NOMO-1 (cell line): ENCODE data around the gene GLB1L3.
A peak's percentile ranks its signal among the peaks of the same experiment; 100 is the strongest.

Experiments
- DNase-seq, 2 experiments: peaks; one replicate each; lab custom pipeline; 2025; ENCODE audit not compliant: unreplicated experiment in 2 of 2; lab: John Stamatoyannopoulos, UW

GLB1L3 gene

DNA sequence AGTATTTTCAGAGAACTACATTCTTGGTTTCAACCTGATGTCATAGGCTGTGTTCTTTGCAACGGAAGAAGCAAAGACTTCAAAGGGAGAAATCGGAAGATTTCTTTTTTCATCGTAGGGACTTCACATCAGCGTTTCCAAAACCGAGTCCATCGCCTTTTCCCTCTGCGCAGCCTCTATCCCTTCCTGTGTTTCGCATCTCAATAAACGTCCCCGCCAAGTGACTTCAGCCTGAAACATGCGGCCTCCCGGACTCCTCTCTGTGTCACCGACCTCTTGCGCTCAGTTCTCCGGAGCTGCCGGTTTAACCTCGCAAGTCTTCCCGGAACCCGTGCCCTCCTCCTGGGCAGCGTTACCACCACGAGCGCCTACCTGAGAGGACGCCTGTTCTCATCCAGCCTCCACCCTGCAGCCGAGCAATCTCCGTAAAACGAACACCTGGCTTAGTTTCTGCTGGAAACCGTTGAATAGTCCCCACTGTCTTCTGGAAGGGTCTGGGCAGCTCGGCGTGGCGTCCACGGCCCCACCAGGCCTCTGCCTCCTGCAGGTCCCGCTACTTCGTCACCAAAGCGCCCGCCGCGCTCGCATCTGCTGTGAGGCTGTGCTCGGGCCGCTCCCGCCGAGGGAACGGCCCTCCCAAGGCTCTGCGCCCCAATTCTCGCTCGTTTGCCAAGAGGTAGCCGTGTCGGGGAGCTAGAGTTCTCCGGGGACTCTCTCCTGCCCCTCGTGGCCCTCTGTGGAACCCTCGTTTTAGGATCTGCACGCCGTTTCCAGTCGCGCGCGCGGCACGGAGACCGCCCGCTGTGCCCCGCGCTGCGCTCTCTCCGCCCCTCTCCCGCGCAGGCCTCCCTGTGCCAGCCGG, at the start of gene GLB1L3:
TSS of gene GLB1L3 (plus strand) at position 846 of the 862 bp plus-strand sequence. CDS start 362 bp downstream, outside the sequence.
- DNase-seq = peak in 1 of 2 experiments; percentile 45

DNA sequence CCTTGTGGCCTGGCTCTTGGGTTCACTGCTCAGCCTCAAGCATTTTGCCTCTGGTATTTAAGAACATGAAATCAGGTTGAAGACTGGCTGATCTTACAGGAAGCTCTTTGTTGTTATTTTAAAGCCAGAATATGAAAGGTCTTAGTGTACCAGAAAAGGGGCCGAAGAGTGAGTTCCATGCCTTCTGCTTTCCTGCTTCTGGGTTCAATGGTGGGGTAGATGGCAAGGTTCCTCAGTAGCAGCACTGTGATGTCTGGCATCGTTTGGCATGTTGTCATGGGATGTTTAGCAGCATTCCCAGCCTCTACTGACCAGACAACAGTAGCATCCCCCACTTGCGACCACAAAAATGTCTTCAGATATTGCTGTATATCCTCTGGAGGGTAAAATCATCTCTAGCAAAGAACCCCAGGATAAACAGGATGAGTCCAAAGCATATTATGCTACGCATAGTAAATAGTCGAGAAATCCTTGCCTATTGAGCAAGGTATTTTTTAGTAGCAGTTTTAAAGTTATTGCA, 49.3 kb upstream of the GLB1L3 start:
- DNase-seq = no peak

- DNase-seq = no peak
Observed at GRCh38 chr11:134228625-134229024, 47.6 kb upstream of the GLB1L3 start.

- no peak for DNase-seq
Observed at GRCh38 chr11:134229126-134229790, 46.9 kb upstream of the GLB1L3 start.

DNA sequence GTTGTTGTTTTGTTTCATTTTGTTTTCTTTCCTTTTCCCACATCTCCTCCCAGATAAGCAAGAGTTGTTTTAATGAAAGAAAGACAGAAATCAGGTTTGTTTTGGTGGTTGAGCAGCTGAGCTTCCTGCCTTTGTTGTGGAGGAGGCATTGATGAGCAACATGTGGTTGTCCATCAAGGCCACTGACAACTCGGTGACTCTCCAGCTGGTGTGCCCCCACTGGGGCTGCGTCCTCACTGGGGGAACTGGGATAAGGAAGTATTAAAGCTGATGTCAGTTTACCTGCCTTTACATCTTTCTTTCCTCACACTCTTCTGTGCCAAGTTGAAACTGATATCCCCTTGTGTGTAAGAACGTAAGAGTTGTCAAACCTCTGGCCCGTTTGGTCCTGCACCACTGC, 45.8 kb upstream of the GLB1L3 start:
- DNase-seq = no peak

GRCh38 chr11:134231958-134232659, 44.1 kb upstream of the GLB1L3 start:
- peak in 1 of 2 experiments; percentile 61 for DNase-seq

DNA sequence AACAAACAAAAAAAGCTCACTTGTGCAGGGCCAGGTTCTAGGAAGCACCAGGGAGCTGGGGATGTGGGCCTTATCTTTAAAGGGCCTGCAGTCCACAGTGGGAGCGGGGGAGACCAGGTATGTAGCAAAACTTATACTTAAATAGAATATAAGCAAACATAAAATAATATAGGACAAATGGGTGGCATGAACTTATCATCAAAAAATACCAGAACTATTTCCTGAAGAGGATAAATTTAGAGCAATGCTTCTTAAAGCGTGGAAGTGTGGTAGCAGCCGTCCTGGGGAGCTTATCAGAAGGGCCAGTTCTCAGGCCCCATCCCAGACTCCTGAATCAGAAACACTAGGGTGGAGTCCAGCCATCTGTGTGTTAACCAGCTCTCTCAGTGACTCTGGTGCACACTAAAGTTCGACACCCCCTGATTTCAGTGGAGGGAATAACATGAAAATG, 42.4 kb upstream of the GLB1L3 start:
- DNase-seq = no peak

- DNase-seq = no peak
Observed at GRCh38 chr11:134235399-134235798, 40.8 kb upstream of the GLB1L3 start.

DNA sequence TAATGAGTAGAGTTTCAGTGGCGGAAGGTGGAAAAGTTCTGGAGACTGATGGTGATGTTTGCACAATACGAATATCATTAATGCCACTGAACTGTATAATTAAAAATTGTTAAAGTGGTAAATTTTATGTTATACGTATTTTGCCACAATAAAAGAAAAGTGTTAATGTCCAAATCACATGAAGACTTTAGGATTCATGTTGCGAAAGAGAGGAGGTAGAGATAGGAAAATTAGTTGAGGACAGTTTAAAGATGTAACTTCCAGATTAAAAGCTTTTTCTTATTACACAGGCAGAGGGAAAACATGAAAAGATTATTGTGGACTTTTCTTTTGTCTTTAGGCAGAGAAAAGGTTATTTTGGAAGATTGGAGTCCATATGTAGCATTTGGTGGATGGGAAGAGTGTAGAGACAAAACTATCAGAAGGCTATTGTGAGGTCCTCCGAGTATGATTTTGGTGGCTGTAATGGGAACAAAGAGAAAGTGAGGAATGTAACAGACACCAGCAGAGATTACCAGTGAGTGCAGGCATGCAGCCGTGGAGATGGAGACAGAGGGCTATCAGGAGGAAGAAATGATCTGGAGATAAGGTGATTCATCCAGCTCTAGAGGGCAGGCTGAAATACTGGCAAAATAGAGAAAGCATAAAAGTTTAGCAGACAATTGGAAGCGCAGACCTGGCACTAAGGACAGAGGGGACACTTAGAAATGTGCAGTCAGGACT, 39.2 kb upstream of the GLB1L3 start:
- no peak for DNase-seq

- DNase-seq = no peak
Observed at GRCh38 chr11:134237557-134237922, 38.6 kb upstream of the GLB1L3 start.

DNA sequence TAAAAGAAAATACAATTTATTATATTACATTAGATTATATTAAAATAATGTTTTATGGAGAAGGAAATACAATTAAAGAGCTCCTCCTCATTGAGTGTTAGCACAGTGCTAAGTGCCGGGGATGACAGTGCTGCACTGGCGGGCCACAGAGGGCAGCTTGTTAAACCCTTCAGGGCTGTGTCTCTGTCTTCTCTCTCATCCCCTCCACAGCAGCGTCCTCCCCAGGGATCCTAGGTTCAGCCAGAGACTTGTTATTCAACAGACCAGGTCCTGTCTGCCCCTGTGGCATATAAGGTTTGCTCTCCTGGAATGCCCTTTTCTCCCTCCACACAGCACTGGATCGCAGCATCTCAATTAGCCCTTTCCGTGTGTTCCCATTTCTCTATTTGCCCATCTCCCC, 37.2 kb upstream of the GLB1L3 start:
- DNase-seq = no peak

DNA sequence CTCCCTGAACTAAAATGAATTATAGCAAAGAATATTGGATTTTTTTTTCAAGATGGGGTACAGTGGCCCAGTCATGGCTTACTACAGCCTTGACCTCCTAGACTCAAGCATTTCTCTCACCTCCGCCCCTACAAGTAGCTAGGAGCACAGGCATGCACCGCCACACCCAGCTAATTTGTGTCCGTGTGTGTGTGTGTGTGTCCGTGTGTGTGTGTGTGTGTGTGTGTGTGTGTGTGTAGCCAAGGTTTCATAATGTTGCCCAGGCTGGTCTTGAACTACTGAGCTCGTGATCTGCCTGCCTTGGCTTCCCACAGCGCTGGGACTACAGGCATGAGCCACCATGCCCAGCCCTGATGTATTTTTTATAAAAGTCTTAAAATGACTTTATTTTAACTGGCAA, 35.6 kb upstream of the GLB1L3 start:
- no peak for DNase-seq

GRCh38 chr11:134242376-134242775, 33.8 kb upstream of the GLB1L3 start:
- no peak for DNase-seq

GRCh38 chr11:134243913-134244312, 32.3 kb upstream of the GLB1L3 start:
- no peak for DNase-seq

DNA sequence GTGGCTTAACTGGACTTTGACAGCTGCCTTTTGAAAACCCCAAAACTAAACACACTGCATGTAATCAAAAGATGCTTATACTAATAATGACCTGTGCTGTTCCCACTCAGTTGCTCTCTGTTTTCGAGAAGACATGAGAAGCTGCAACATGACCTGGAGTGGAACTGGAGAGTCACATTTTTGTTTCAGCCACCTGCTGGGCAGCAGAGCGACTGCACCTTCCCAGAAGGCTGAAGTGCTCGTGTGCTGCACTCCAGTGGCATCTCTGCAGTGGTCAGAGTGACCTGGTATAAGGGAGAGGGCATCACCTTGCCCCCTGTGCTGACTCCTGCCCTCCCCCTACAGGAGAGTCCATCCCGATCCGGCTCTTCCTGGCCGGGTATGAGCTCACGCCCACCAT, 31.6 kb upstream of the GLB1L3 start:
- DNase-seq = no peak

- no peak for DNase-seq
Observed at GRCh38 chr11:134245434-134245833, 30.7 kb upstream of the GLB1L3 start.

DNA sequence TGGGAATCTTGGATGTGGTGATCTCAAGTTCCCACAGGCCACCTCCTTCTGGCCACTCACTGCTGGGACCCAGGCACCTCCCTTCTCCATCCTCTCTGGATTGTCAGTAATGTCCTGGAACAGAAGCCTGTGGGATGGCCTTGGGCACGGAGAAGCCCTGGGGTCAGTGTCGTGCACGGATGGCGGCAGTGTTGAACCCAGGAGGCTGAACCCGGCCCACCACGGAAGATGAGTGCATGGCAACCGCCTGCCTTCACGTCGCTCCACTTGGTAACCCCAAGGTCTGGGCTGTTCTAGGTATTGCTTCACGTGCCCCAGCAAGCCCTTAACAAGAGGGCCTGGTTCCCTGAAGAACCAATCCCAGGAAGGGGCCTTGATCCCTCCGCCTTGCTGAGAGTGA, 30.1 kb upstream of the GLB1L3 start:
- no peak for DNase-seq

GRCh38 chr11:134246678-134247077, 29.5 kb upstream of the GLB1L3 start:
- DNase-seq = no peak

- no peak for DNase-seq
Observed at GRCh38 chr11:134248910-134249480, 27.2 kb upstream of the GLB1L3 start.

DNA sequence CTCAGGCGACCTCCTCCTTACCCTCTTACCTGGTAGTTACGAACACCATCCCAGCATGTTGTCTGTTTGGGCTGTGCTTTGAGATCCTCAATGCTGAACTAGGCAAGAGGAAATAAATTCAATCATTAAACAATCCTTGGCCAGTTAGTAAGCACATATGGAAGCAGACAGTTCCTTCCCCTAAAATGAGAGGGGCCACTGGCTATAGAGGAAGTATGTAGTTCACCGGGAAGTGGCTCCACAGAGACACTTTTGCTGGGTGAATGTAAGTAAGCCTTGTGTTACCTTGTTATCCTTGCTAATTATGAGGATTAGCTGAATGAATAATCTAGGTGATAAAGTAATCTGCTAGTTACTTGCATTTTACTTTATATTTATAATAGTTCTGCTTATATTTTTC, 25.9 kb upstream of the GLB1L3 start:
- peak; percentile 10 to 20 for DNase-seq
